Vagina (tissue), 2 donors: Measurements from ENCODE around the gene HOXB4. TPM values are rescaled to one million over a fixed set of nuclear protein-coding genes. Genes with fewer than 3 reads are reported as not detected.

Experiments used
- DNase-seq, 2 donors: peaks; one replicate each; pipeline ENCODE4 v3.0.0-alpha.2; 2017; ENCODE audit errors: extremely low spot score in 2 of 2
- H3K27ac ChIP-seq: fragments of 200-600 bp; sonication (generic); one replicate; pipeline ENCODE4 v1.5.1; 2019
- H3K27me3 ChIP-seq: fragments of 200-600 bp; sonication (generic); one replicate; pipeline ENCODE4 v1.5.1; 2019
- H3K36me3 ChIP-seq, 2 donors: fragments of 200-600 bp; sonication (generic); one replicate each; pipeline ENCODE4 v1.5.1; 2017 to 2019
- H3K4me1 ChIP-seq: fragments of 200-600 bp; sonication (generic); one replicate; pipeline ENCODE4 v1.5.1; 2019
- H3K4me3 ChIP-seq, 2 donors: fragments of 200-600 bp; sonication (generic); 1 replicate in 1 of 2; 2 replicates in 1 of 2; pipeline ENCODE4 v1.5.1; 2016 to 2019
- H3K9me3 ChIP-seq: fragments of 200-600 bp; sonication (generic); one replicate; pipeline ENCODE4 v1.5.1; 2019
- POLR2A ChIP-seq, 2 donors: fragments of 450-650 bp; IDR thresholded peaks; one replicate each; pipeline ENCODE4 v1.6.1; 2017; ENCODE audit warnings: antibody characterized with exemption in 2 of 2, mild to moderate bottlenecking in 2 of 2, moderate library complexity in 2 of 2
- POLR2AphosphoS5 ChIP-seq, 2 donors: sonication (generic); formaldehyde crosslinking; IDR thresholded peaks; one replicate each; pipeline ENCODE4 v1.9.0; 2017; ENCODE audit warnings: antibody characterized with exemption in 2 of 2, mild to moderate bottlenecking in 2 of 2, low read depth in 1 of 2; ENCODE audit not compliant: insufficient read depth in 1 of 2
- intact Hi-C: fragments of 100-400 bp; cut with DNase I; formaldehyde crosslinking; loops from one replicate; pipeline ENCODE4 v1.15.1; 2023
- total RNA-seq: library from RNA; depleted of rRNA; stranded (reverse); fragments of >200 nt; gene quantifications from one replicate; pipeline ENCODE4 v1.2.3, GENCODE V29; 2016
- TF ChIP-seq, protein P1 (sequence below), 3 experiments: fragments of 450-650 bp in 2 of 3; fragments of 200-600 bp in 1 of 3; sonication (generic) in 1 of 3; IDR thresholded peaks; one replicate each; pipeline ENCODE4 v1.5.1; 2017 to 2019; ENCODE audit warnings: antibody characterized with exemption in 3 of 3, mild to moderate bottlenecking in 2 of 3, moderate library complexity in 2 of 3

The HOXB4 gene
- total RNA-seq, 1 donor from 2014 or later, result 1.5 TPM

DNA sequence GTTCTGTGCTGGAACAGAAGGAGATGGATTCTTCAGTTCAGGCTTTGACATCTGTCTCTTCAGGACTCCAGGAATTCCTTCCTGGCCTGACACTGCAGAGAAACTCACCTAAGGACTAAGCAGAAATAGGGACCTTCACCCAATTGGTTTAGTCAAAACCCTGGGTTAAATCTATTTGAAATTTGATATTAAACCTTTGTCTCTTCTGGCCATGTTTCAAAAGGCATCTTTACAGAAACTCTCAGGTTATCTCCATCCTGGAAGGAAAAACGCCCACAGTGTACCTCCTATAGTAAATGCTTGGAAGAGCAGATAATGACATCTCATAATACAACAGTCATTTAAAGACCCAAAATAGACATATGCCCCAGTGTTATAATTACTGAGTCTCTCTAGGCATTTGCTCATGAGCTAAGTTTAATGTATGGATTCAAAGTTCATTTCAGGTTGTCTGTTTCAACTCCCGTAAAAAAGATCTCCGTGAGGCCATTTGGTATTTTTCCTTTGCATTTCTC, 5.6 kb upstream of the HOXB4 start:
- intact Hi-C loops, result no loop called here
- no peaks in the 10 kb centered on the region for H3K36me3 ChIP-seq
- TF ChIP-seq, protein P1, sequence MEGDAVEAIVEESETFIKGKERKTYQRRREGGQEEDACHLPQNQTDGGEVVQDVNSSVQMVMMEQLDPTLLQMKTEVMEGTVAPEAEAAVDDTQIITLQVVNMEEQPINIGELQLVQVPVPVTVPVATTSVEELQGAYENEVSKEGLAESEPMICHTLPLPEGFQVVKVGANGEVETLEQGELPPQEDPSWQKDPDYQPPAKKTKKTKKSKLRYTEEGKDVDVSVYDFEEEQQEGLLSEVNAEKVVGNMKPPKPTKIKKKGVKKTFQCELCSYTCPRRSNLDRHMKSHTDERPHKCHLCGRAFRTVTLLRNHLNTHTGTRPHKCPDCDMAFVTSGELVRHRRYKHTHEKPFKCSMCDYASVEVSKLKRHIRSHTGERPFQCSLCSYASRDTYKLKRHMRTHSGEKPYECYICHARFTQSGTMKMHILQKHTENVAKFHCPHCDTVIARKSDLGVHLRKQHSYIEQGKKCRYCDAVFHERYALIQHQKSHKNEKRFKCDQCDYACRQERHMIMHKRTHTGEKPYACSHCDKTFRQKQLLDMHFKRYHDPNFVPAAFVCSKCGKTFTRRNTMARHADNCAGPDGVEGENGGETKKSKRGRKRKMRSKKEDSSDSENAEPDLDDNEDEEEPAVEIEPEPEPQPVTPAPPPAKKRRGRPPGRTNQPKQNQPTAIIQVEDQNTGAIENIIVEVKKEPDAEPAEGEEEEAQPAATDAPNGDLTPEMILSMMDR (IDR thresholded peaks at IDR 0.05), result no peak
- TF ChIP-seq POLR2AphosphoS5 (IDR thresholded peaks at IDR 0.05; ENCODE audit: insufficient read depth in 1 of 2, low read depth in 1 of 2) (no peak), POLR2A (IDR thresholded peaks at IDR 0.05) (no peak)
- H3K27ac ChIP-seq, result no peak overlapping the region
- H3K4me1 ChIP-seq, result peaks cover 30% of the 10 kb centered on the region
- H3K9me3 ChIP-seq, result no peaks in the 10 kb centered on the region
- no peaks in the 10 kb centered on the region for H3K27me3 ChIP-seq
- H3K4me3 ChIP-seq, result no peak overlapping the region
- DNase-seq, result no peak

DNA sequence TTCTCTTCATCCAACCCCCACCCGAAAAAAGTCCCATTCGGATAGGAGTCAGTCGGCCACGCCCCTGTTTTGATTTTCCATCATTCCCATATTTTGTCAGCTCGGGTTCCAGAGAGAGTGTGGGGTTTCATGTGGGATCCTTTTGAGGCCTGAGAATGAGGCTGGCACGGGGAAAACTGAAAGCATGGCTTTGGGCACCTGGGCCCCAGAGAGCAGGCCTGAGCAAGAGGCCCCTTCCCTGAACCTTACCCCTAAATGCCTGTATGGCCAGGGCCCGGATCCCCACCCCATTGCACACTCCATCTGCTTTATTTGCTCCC, 4.6 kb upstream of the HOXB4 start:
- TF ChIP-seq POLR2A (IDR thresholded peaks at IDR 0.05) (no peak), POLR2AphosphoS5 (IDR thresholded peaks at IDR 0.05; ENCODE audit: insufficient read depth in 1 of 2, low read depth in 1 of 2) (no peak)
- intact Hi-C loops, result no loop called here

DNA sequence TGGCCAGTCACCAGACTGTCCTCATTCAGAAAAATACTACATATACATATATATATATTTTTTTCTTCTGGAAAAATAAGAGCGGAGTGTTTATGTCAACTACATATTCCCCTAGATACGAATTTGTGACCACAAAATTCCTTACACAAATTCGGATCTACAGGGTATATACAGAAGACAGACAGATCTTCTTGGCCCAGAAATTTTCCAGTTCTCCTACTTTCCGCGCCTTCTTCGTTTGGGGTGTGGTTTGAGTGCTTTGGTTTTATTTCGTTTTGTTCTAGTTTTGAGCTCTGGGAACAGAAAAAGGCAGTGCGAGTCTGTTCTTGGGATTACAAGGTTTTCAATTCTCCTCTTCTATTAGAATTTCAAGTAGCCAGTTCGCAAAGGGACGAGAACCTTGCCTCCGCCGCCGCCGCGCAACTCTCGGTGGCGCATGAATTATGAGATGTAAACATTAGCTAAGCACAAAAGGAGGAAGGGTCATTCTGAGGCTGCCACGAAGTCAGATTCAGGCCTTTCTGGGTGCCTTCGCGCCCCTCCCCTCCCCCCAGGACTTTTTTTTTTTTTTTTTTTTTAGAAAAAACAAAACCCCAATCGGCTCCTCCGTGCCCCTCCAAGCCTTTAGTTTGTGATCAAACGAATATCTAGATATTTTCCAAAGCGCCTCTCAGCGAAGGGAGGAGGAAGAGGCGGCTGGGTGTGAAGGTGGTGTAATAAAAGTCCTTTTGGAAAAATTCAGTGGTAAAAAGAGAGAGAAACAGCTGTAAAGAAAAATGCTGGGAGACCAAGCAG, 1.8 kb upstream of the HOXB4 start:
- no peaks in the 10 kb centered on the region for H3K36me3 ChIP-seq
- intact Hi-C loops, result no loop called here
- TF ChIP-seq, protein P1 (IDR thresholded peaks at IDR 0.05), result no peak
- TF ChIP-seq POLR2A (IDR thresholded peaks at IDR 0.05) (no peak), POLR2AphosphoS5 (IDR thresholded peaks at IDR 0.05; ENCODE audit: insufficient read depth in 1 of 2, low read depth in 1 of 2) (no peak)
- DNase-seq, result no peak
- H3K4me1 ChIP-seq, result peaks cover 47% of the 10 kb centered on the region
- H3K4me3 ChIP-seq, result no peak overlapping the region
- no peaks in the 10 kb centered on the region for H3K9me3 ChIP-seq
- peak overlapping the region; percentile 49 for H3K27ac ChIP-seq
- H3K27me3 ChIP-seq, result no peaks in the 10 kb centered on the region

More for the DNA sequence above, 4.6 kb upstream of the HOXB4 start:
- Histone ChIP-seq H3K4me1 (peaks cover 33% of the 10 kb centered on the region), H3K9me3 (no peaks in the 10 kb centered on the region), H3K27me3 (no peaks in the 10 kb centered on the region), H3K27ac (peak overlapping the region; percentile 71), H3K4me3 (peak overlapping the region in 1 of 2 donors; percentile 42), H3K36me3 (no peaks in the 10 kb centered on the region)
- no peak for DNase-seq

DNA sequence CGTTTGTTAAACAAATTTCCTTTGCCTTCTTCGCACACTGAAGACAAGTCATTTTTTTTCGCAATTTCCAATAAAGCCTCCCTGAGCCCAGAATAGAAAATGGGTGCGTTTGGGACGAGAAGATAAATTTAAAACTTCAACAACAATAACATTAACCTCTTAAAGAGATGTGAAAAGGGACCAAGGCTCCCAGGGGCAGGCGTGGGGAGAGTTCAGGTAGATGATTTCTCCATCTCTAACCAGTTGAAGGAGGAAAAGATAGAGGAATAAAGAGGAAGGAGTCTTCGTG, 1.3 kb upstream of the HOXB4 start:
- H3K27ac ChIP-seq, result no peak overlapping the region
- peaks cover 44% of the 10 kb centered on the region for H3K4me1 ChIP-seq
- no peaks in the 10 kb centered on the region for H3K9me3 ChIP-seq
- no peaks in the 10 kb centered on the region for H3K36me3 ChIP-seq
- H3K27me3 ChIP-seq, result no peaks in the 10 kb centered on the region
- TF ChIP-seq POLR2AphosphoS5 (IDR thresholded peaks at IDR 0.05; ENCODE audit: insufficient read depth in 1 of 2, low read depth in 1 of 2) (no peak), POLR2A (IDR thresholded peaks at IDR 0.05) (no peak)
- TF ChIP-seq, protein P1 (IDR thresholded peaks at IDR 0.05), result no peak
- intact Hi-C loops, result no loop called here
- no peak for DNase-seq
- peak overlapping the region in 1 of 2 donors; percentile 50 for H3K4me3 ChIP-seq

DNA sequence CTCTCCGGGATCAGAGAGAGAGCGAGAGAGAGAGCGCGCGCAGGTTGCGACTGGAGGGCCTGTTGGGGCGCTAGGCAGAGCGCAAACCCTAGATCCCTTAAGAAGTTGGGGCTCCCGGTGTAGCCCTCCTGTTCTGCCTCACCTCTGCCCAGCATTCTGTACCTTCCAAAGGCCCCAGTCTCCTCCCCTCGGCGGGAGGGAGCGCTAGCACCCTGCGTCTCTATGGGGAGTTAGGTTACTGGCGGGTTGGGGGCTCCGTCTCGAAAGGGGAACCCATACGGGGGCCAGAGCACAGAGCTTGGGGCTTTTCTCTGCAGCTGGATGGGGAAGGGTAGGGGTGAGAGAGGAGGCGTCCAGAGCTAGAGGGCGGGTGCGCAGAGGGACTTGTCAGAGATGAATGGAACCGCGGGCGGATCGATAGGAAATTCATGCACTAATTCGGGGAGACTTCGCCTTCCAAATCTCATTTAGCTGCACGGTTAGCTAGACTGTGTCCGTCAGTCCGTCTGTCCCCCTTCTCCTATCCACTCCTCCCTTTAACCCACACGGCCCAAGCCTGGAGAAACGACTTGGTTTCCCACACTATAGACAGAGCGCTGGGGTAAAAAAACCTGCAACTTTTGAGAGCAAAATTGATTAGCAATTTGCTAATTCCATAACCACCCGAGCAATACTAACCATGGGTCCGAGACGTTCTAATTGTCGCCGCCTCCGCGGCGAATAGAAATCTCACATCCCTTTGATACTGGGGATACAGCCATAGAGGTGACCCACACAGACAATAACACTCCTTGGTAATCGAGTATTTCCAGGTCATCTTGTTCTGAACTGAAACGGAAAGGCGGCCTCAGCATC, 693 bp upstream of the HOXB4 start:
- no peaks in the 10 kb centered on the region for H3K27me3 ChIP-seq
- H3K9me3 ChIP-seq, result no peaks in the 10 kb centered on the region
- DNase-seq, result no peak
- no peaks in the 10 kb centered on the region for H3K36me3 ChIP-seq
- H3K4me1 ChIP-seq, result peaks cover 44% of the 10 kb centered on the region
- TF ChIP-seq POLR2A (IDR thresholded peaks at IDR 0.05), result no peak
- TF ChIP-seq, protein P1 (IDR thresholded peaks at IDR 0.05), result no peak
- TF ChIP-seq POLR2AphosphoS5 (IDR thresholded peaks at IDR 0.05; ENCODE audit: insufficient read depth in 1 of 2, low read depth in 1 of 2), result no peak
- H3K4me3 ChIP-seq, result peak overlapping the region; percentile 50 to 52
- intact Hi-C loops, result no loop called here
- H3K27ac ChIP-seq, result peak overlapping the region; percentile 75
